ENCODE results near the gene PLXND1.

PLXND1 gene

GRCh38 chr3:129571605-129572547 lies 34.6 kb downstream of the PLXND1 start:
- Histone ChIP-seq H2AFZ (no peak overlapping the region), H3K27me3 (ENCODE audit: control insufficient read depth, insufficient read depth, low read length) (no peaks in the 10 kb centered on the region), H3K4me2 (ENCODE audit: low read length) (no peak overlapping the region), H3K4me3 (ENCODE audit: low read depth, low read length) (no peak overlapping the region), H3K9me3 (ENCODE audit: control insufficient read depth, low read length) (no peaks in the 10 kb centered on the region), H3K9ac (no peak overlapping the region), H3K4me1 (no peaks in the 10 kb centered on the region), H3K36me3 (ENCODE audit: control insufficient read depth, insufficient read depth, low read length) (no peaks in the 10 kb centered on the region), H3K79me2 (no peaks in the 10 kb centered on the region), H3K27ac (no peak overlapping the region)
- TF ChIP-seq CTCF (IDR thresholded peaks at IDR 0.05), result no peak

- H3K9me3 ChIP-seq (ENCODE audit: control insufficient read depth, low read length), result no peaks in the 10 kb centered on the region
- no peak overlapping the region for H3K9ac ChIP-seq
- H3K79me2 ChIP-seq, result no peaks in the 10 kb centered on the region
- H3K27me3 ChIP-seq (ENCODE audit: control insufficient read depth, insufficient read depth, low read length), result no peaks in the 10 kb centered on the region
- no peak for TF ChIP-seq CTCF (IDR thresholded peaks at IDR 0.05)
- no peak overlapping the region for H3K4me3 ChIP-seq (ENCODE audit: low read depth, low read length)
- H3K4me1 ChIP-seq, result no peaks in the 10 kb centered on the region
- H3K4me2 ChIP-seq (ENCODE audit: low read length), result no peak overlapping the region
- no peaks in the 10 kb centered on the region for H3K36me3 ChIP-seq (ENCODE audit: control insufficient read depth, insufficient read depth, low read length)
- H3K27ac ChIP-seq, result no peak overlapping the region
- H2AFZ ChIP-seq, result no peak overlapping the region
These were observed 36.6 kb downstream of the PLXND1 start for GRCh38 chr3:129569856-129570255.

GRCh38 chr3:129567939-129568338 lies 38.5 kb downstream of the PLXND1 start:
- Histone ChIP-seq H3K27me3 (ENCODE audit: control insufficient read depth, insufficient read depth, low read length) (no peaks in the 10 kb centered on the region), H2AFZ (no peak overlapping the region), H3K79me2 (no peaks in the 10 kb centered on the region), H3K4me3 (ENCODE audit: low read depth, low read length) (no peak overlapping the region), H3K9ac (no peak overlapping the region), H3K9me3 (ENCODE audit: control insufficient read depth, low read length) (no peaks in the 10 kb centered on the region), H3K4me1 (no peaks in the 10 kb centered on the region), H3K27ac (no peak overlapping the region), H3K4me2 (ENCODE audit: low read length) (no peak overlapping the region), H3K36me3 (ENCODE audit: control insufficient read depth, insufficient read depth, low read length) (no peaks in the 10 kb centered on the region)
- no peak for TF ChIP-seq CTCF (IDR thresholded peaks at IDR 0.05)

GRCh38 chr3:129567176-129567705 lies 39.2 kb downstream of the PLXND1 start:
- no peaks in the 10 kb centered on the region for H3K27me3 ChIP-seq (ENCODE audit: control insufficient read depth, insufficient read depth, low read length)
- no peaks in the 10 kb centered on the region for H3K36me3 ChIP-seq (ENCODE audit: control insufficient read depth, insufficient read depth, low read length)
- H3K9me3 ChIP-seq (ENCODE audit: control insufficient read depth, low read length), result no peaks in the 10 kb centered on the region
- no peak overlapping the region for H2AFZ ChIP-seq
- TF ChIP-seq CTCF (IDR thresholded peaks at IDR 0.05), result no peak
- H3K27ac ChIP-seq, result no peak overlapping the region
- H3K9ac ChIP-seq, result no peak overlapping the region
- no peaks in the 10 kb centered on the region for H3K79me2 ChIP-seq
- no peaks in the 10 kb centered on the region for H3K4me1 ChIP-seq
- no peak overlapping the region for H3K4me3 ChIP-seq (ENCODE audit: low read depth, low read length)
- H3K4me2 ChIP-seq (ENCODE audit: low read length), result no peak overlapping the region
